LNCaP clone FGC (cell line): ENCODE results near the gene STAB2.

Source experiments
- DNase-seq: peaks from one replicate; pipeline ENCODE4 v3.0.0-alpha.2; 2011; ENCODE audit warnings: low read depth
- H3K4me3 ChIP-seq: 2 replicates; pipeline ENCODE4 v1.5.1; 2011; ENCODE audit warnings: mild to moderate bottlenecking, low read depth, low read length, control low read depth
- TF ChIP-seq, protein P1 (sequence below): IDR thresholded peaks from 2 replicates; pipeline ENCODE4 v1.5.1; 2012; ENCODE audit warnings: mild to moderate bottlenecking; ENCODE audit not compliant: control insufficient read depth, insufficient read depth; ENCODE audit errors: extremely low read depth

The STAB2 gene

DNA sequence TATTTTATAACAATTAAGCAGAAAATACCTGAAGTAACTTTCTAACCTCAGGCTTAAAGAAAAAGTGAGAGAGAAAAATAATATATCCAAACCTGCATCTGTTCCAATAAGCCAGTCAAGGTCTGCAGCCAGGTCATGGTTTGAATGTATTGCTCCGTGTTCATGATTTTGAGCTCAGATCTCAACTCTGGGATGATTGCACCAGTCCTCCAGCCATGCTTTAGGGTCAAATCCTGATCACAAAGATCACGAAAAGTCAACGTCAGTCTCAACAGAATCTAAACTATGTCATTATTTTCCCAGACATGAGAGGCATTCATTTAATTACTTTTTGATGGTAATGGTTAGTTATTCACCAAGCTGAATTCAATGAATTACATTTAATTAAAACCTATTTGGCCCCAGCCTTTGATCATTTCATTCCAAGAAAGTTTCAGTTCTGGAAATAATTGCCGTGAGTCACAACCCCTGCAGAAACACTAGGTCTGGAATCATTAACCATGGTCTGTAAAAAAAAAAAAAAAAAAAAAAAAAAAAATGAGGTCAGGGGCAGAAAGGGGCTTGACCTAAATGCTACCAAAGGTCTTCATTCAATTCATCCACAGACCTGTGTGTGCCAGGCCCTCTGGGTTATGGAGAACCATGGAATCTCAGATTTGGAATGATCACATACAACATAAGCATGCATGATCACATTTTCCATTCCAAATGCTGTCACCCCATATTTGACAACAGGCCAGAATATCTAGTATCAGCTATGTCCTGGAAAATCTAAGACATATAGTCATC is 198.4 kb downstream of the STAB2 start:
- TF ChIP-seq, protein P1, sequence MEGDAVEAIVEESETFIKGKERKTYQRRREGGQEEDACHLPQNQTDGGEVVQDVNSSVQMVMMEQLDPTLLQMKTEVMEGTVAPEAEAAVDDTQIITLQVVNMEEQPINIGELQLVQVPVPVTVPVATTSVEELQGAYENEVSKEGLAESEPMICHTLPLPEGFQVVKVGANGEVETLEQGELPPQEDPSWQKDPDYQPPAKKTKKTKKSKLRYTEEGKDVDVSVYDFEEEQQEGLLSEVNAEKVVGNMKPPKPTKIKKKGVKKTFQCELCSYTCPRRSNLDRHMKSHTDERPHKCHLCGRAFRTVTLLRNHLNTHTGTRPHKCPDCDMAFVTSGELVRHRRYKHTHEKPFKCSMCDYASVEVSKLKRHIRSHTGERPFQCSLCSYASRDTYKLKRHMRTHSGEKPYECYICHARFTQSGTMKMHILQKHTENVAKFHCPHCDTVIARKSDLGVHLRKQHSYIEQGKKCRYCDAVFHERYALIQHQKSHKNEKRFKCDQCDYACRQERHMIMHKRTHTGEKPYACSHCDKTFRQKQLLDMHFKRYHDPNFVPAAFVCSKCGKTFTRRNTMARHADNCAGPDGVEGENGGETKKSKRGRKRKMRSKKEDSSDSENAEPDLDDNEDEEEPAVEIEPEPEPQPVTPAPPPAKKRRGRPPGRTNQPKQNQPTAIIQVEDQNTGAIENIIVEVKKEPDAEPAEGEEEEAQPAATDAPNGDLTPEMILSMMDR: no peak
- H3K4me3 ChIP-seq: no peak overlapping the region
- no peak for DNase-seq

DNA sequence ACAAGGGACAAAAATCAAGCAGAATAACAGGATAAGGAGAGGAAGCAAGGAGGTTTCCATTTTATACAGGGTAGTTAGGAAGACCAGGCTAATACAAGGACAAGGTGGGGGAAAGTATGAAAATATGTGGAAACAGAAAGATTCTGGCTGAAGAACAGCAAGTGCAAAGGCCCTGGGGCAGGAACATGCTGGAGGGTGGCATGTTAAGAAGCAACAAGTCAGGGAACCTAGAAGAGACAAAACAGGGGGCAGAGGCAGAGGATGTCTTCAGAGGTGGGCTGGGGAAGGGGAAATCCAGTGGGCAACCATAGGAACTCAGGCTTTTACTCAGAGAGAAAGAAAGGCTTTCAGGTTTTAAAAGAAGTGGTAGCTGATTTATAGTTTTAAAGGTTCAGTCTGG is 199.1 kb downstream of the STAB2 start:
- TF ChIP-seq, protein P1: no peak
- no peak for DNase-seq
- no peak overlapping the region for H3K4me3 ChIP-seq

DNA sequence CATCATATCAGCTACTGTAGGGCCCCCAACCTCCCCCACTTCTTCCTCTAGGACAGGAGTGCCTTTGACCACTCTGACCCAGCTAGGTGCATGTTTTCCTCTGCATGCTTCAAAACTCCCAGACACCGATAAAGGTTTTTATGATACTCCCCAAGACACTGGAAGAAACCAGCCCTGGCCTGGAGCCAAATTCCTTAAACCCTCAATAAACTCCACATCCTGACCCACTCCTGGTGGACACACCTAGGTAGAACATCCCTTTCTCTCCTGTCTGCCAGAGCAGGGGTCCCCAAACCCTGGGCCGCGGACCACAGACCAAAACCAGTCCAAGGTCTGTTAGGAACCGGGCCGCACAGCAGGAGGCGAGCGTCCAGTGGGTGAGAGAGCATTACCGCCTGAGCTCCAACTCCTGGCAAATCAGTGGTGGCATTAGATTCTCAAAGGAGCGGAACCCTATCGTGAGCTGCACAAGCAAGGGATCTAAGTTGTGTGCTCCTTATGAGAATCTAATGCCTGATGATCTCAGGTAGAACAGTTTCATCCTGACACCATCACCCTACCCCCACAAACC is 204.4 kb downstream of the STAB2 start:
- DNase-seq: no peak
- no peak overlapping the region for H3K4me3 ChIP-seq
- TF ChIP-seq, protein P1: no peak

DNA sequence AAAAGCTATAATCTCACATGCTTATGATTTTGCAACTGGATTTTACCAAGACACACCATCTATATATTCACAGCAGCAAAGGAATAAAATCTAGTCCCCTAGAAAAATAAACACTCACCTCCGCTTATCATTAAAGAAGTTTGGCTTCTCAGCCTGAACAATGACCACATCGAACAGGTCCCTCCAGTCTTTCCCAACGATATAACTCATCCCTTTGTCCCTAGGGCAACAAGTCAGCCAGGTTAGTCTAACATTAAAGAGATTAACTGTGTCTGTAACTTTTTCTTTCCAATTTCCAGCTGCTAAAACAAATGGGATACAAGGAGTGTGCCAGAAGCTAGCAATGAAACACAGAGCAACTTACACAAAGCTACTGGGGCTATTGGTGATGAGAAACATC is 206.0 kb downstream of the STAB2 start:
- no peak for DNase-seq
- TF ChIP-seq, protein P1: no peak
- H3K4me3 ChIP-seq: no peak overlapping the region

DNA sequence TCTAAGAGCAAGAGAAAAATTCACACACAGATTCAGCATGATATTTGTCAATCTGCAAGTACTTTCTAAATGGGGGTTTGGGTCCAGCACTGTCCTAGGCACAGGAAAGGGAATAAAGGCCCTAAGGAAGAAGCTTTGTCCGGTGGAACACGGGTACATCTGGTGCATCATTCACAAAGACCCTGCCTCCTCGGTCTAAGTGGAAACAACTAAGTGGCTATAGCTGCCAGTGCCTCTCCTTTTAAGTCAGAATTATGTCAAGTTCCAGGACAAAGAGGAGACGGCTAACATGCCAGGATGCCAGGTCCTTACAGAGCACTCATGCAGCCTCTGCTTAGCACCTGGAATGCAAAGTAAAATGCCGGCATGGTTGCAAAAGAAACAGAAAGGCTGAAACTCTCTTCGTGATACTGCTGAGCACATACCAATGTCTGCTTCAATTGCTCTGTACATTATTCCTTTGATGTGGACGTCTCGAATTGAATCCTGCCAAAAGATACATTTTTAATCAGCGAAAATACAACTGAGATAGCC is 206.5 kb downstream of the STAB2 start:
- TF ChIP-seq, protein P1: no peak
- DNase-seq: no peak
- H3K4me3 ChIP-seq: no peak overlapping the region

DNA sequence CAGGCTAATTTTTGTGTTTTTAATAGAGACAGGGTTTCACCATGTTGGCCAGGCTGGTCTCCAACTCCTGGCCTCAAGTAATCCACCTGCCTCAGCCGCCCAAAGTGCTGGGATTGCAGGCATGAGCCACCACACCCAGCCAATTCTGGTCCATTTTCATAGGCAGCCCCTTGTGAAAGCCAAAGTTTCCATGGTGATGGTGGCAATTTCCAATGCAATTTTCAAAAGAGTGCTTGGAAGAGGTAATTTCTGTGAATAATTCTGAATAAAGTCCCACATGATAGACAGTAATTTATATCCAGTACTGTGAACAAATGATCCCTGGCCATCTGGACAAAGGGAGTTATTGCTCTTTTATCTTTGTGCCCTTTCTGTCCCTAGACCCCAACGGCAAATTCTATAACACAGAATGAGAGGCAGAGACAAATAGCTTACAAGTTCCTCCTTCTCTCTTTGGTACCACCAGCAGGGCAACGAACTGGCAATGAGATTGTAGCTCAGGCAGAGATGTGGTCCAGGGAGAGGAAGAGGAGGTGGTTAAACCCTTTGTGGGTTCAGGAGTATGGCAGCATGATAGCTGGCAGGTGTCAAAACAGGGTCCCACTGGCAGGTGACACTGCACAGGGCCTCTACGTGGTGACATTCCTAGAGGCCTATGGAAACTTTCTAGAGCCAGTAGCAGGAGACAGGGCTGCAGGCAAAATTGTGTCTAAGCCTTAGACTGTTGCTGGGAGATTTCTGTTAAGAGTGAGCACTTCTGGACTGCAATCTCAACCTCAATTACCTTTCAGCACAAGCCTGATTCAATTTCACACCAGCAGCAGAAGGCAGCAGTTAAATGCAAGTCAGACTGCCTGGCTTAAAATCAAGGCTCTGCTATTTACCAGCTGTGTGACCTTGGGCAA is 207.5 kb downstream of the STAB2 start:
- no peak for DNase-seq
- TF ChIP-seq, protein P1: no peak
- H3K4me3 ChIP-seq: no peak overlapping the region
